Stomach smooth muscle (tissue), 2 donors: Measurements from ENCODE around the gene SOHLH1.

ENCODE experiments used
- H3K27ac ChIP-seq: one replicate; pipeline ENCODE4 v1.7.0; 2013; ENCODE audit warnings: mild to moderate bottlenecking, low read length, inconsistent platforms
- H3K27me3 ChIP-seq, 2 donors: one replicate each; pipeline ENCODE4 v1.7.0; 2013; ENCODE audit warnings: low read length in 2 of 2; ENCODE audit not compliant: insufficient read depth in 2 of 2, control insufficient read depth in 1 of 2
- H3K36me3 ChIP-seq, 2 donors: one replicate each; pipeline ENCODE4 v1.7.0; 2013; ENCODE audit warnings: low read length in 2 of 2; ENCODE audit not compliant: control insufficient read depth in 2 of 2, insufficient read depth in 2 of 2
- H3K4me1 ChIP-seq: one replicate; pipeline ENCODE4 v1.7.0; 2013; ENCODE audit warnings: low read length; ENCODE audit not compliant: control insufficient read depth, insufficient read depth
- H3K4me3 ChIP-seq, 2 donors: one replicate each; pipeline ENCODE4 v1.7.0; 2013; ENCODE audit warnings: low read length in 2 of 2
- H3K9ac ChIP-seq, 2 donors: one replicate each; pipeline ENCODE4 v1.7.0; 2013; ENCODE audit warnings: low read length in 2 of 2, mild to moderate bottlenecking in 1 of 2
- H3K9me3 ChIP-seq, 2 donors: one replicate each; pipeline ENCODE4 v1.7.0; 2013; ENCODE audit warnings: low read length in 2 of 2; ENCODE audit not compliant: control insufficient read depth in 2 of 2
- donor health status: healthy.
- donor health status: Pancreatic carcinoma.

SOHLH1 gene

GRCh38 chr9:135701959-135702721 is 2.9 kb upstream of the SOHLH1 start, which contains the start of gene KCNT1:
TSS of gene KCNT1 (plus strand) at chr9:135702185. CDS start at chr9:135702259, 74 bp downstream.
- H3K9me3 ChIP-seq, result no peaks in the 10 kb centered on the region
- H3K36me3 ChIP-seq, result no peaks in the 10 kb centered on the region
- no peak within 1 kb of the TSS for H3K27ac ChIP-seq
- peaks cover 33 to 47% of the 10 kb centered on the region in 2 donors for H3K27me3 ChIP-seq
- peaks cover 7% of the 10 kb centered on the region for H3K4me1 ChIP-seq
- H3K9ac ChIP-seq, result no peak within 1 kb of the TSS
- peak within 1 kb of the TSS; percentile 19 to 55 for H3K4me3 ChIP-seq

- H3K4me3 ChIP-seq, result no peak overlapping the region
- peaks cover 32 to 44% of the 10 kb centered on the region in 2 donors for H3K27me3 ChIP-seq
- no peak overlapping the region for H3K9ac ChIP-seq
These were observed 2.0 kb upstream of the SOHLH1 start for GRCh38 chr9:135701067-135701958.

GRCh38 chr9:135700525-135700924 is 1.2 kb upstream of the SOHLH1 start:
- Histone ChIP-seq H3K36me3 (no peaks in the 10 kb centered on the region), H3K9ac (no peak overlapping the region), H3K27ac (no peak overlapping the region), H3K9me3 (no peaks in the 10 kb centered on the region), H3K4me3 (no peak overlapping the region), H3K27me3 (peaks cover 32 to 39% of the 10 kb centered on the region in 2 donors), H3K4me1 (peaks cover 7% of the 10 kb centered on the region)

More at GRCh38 chr9:135701067-135701958, 2.0 kb upstream of the SOHLH1 start:
- no peaks in the 10 kb centered on the region for H3K36me3 ChIP-seq
- H3K9me3 ChIP-seq, result no peaks in the 10 kb centered on the region
- H3K4me1 ChIP-seq, result peaks cover 7% of the 10 kb centered on the region
- no peak overlapping the region for H3K27ac ChIP-seq

GRCh38 chr9:135698767-135699166 is 514 bp downstream of the SOHLH1 start:
- H3K9me3 ChIP-seq, result no peaks in the 10 kb centered on the region
- H3K9ac ChIP-seq, result no peak overlapping the region
- H3K36me3 ChIP-seq, result no peaks in the 10 kb centered on the region
- no peak overlapping the region for H3K27ac ChIP-seq
- H3K27me3 ChIP-seq, result peaks cover 22% of the 10 kb centered on the region in 2 donors
- no peak overlapping the region for H3K4me3 ChIP-seq
- peaks cover 7% of the 10 kb centered on the region for H3K4me1 ChIP-seq

- peaks cover 7% of the 10 kb centered on the region for H3K4me1 ChIP-seq
- H3K9ac ChIP-seq, result no peak overlapping the region
- no peak overlapping the region for H3K4me3 ChIP-seq
- H3K36me3 ChIP-seq, result no peaks in the 10 kb centered on the region
- H3K9me3 ChIP-seq, result no peaks in the 10 kb centered on the region
- H3K27me3 ChIP-seq, result peaks cover 16 to 17% of the 10 kb centered on the region in 2 donors
- no peak overlapping the region for H3K27ac ChIP-seq
These were observed 1.0 kb downstream of the SOHLH1 start for GRCh38 chr9:135698236-135698635.

- peaks cover 6 to 9% of the 10 kb centered on the region in 2 donors for H3K27me3 ChIP-seq
- H3K36me3 ChIP-seq, result no peaks in the 10 kb centered on the region
- peaks cover 5% of the 10 kb centered on the region for H3K4me1 ChIP-seq
- no peak overlapping the region for H3K9ac ChIP-seq
- no peak overlapping the region for H3K4me3 ChIP-seq
- no peak overlapping the region for H3K27ac ChIP-seq
- H3K9me3 ChIP-seq, result no peaks in the 10 kb centered on the region
These were observed 2.1 kb downstream of the SOHLH1 start for GRCh38 chr9:135697226-135697625.

GRCh38 chr9:135696446-135696845 is 2.8 kb downstream of the SOHLH1 start:
- no peak overlapping the region for H3K9ac ChIP-seq
- no peaks in the 10 kb centered on the region for H3K4me1 ChIP-seq
- no peak overlapping the region for H3K4me3 ChIP-seq
- H3K27me3 ChIP-seq, result peaks cover 0 to 13% of the 10 kb centered on the region in 2 donors
- no peaks in the 10 kb centered on the region for H3K9me3 ChIP-seq
- no peak overlapping the region for H3K27ac ChIP-seq
- no peaks in the 10 kb centered on the region for H3K36me3 ChIP-seq

GRCh38 chr9:135695642-135696041 is 3.6 kb downstream of the SOHLH1 start:
- Histone ChIP-seq H3K4me1 (no peaks in the 10 kb centered on the region), H3K4me3 (no peak overlapping the region), H3K9me3 (no peaks in the 10 kb centered on the region), H3K27ac (no peak overlapping the region), H3K36me3 (no peaks in the 10 kb centered on the region), H3K27me3 (peaks cover 0 to 18% of the 10 kb centered on the region in 2 donors), H3K9ac (no peak overlapping the region)

- H3K9me3 ChIP-seq, result no peaks in the 10 kb centered on the region
- H3K36me3 ChIP-seq, result no peaks in the 10 kb centered on the region
- H3K4me1 ChIP-seq, result no peaks in the 10 kb centered on the region
- H3K9ac ChIP-seq, result no peak overlapping the region
- no peak overlapping the region for H3K27ac ChIP-seq
- peaks cover 0 to 18% of the 10 kb centered on the region in 2 donors for H3K27me3 ChIP-seq
- no peak overlapping the region for H3K4me3 ChIP-seq
These were observed 4.2 kb downstream of the SOHLH1 start for GRCh38 chr9:135695036-135695435.

- Histone ChIP-seq H3K9ac (no peak overlapping the region), H3K9me3 (no peaks in the 10 kb centered on the region), H3K4me3 (no peak overlapping the region), H3K27me3 (peaks cover 0 to 20% of the 10 kb centered on the region in 2 donors), H3K4me1 (no peaks in the 10 kb centered on the region), H3K36me3 (no peaks in the 10 kb centered on the region), H3K27ac (no peak overlapping the region)
These were observed 4.9 kb downstream of the SOHLH1 start for GRCh38 chr9:135694414-135694813.
